Prostate gland (tissue), 2 donors: ENCODE results near the gene CD80. TPM values are rescaled to one million over a fixed set of nuclear protein-coding genes. Genes with fewer than 3 reads are reported as not detected.
"Not testable (repeated sequence)": the region's sequence is repeated elsewhere in the genome, so short reads cannot be mapped to it uniquely, and the experiment has no call there.

Experiments used
- DNase-seq: peaks from one replicate; pipeline ENCODE4 v3.0.0-alpha.2; 2019; ENCODE audit warnings: low spot score
- H3K27ac ChIP-seq, 2 donors: fragments of 200-600 bp; sonication (generic); 2 replicates each; pipeline ENCODE4 v1.5.1; 2017 to 2019
- H3K27me3 ChIP-seq: fragments of 200-600 bp; sonication (generic); replicated peaks from 2 replicates; pipeline ENCODE4 v1.5.1; 2019; ENCODE audit not compliant: insufficient read depth
- H3K36me3 ChIP-seq, 2 donors: fragments of 200-600 bp; sonication (generic); 1 replicate in 1 of 2; 2 replicates in 1 of 2; pipeline versions ENCODE4 v1.5.1 to v1.8.1; 2017 to 2019
- H3K4me1 ChIP-seq: fragments of 200-600 bp; sonication (generic); replicated peaks from 2 replicates; pipeline ENCODE4 v1.5.1; 2019
- H3K4me3 ChIP-seq, 2 donors: fragments of 200-600 bp; sonication (generic); 2 replicates each; pipeline ENCODE4 v1.5.1; 2017 to 2019
- H3K9me3 ChIP-seq: fragments of 200-600 bp; sonication (generic); 2 replicates; pipeline ENCODE4 v1.5.1; 2017
- CTCF ChIP-seq, 4 experiments: fragments of 200-600 bp in 2 of 4; fragments of 450-650 bp in 2 of 4; sonication (generic) in 2 of 4; IDR thresholded peaks; 1 replicate in 3 of 4; 2 replicates in 1 of 4; pipeline ENCODE4 v1.5.1; 2016 to 2019; ENCODE audit warnings: antibody characterized with exemption in 4 of 4, mild to moderate bottlenecking in 2 of 4, moderate library complexity in 2 of 4
- POLR2A ChIP-seq: fragments of 450-650 bp; IDR thresholded peaks from one replicate; pipeline ENCODE4 v1.6.1; 2016; ENCODE audit warnings: antibody characterized with exemption, mild to moderate bottlenecking
- POLR2AphosphoS5 ChIP-seq: sonication (generic); formaldehyde crosslinking; IDR thresholded peaks from one replicate; pipeline ENCODE4 v1.6.1; 2017; ENCODE audit warnings: antibody characterized with exemption
- WGBS: methylation state at CpG from one replicate; pipeline ENCODE4 v1.1.5; 2018; 5-methylcytosine and 5-hydroxymethylcytosine counted together
- intact Hi-C: fragments of 100-400 bp; cut with DNase I; formaldehyde crosslinking; loops from one replicate; pipeline ENCODE4 v1.14.2; 2022
- total RNA-seq, 2 donors: library from RNA; depleted of rRNA; stranded (reverse); fragments of >200 nt; gene quantifications; one replicate each; pipeline ENCODE4 v1.1.0, GENCODE V29; 2016

CD80 gene
- total RNA-seq, 2 donors from 2014 or later, result not detected

GRCh38 chr3:119557192-119557876, 2.1 kb downstream of the CD80 start:
- no peak overlapping the region for H3K27ac ChIP-seq
- no peaks in the 10 kb centered on the region for H3K36me3 ChIP-seq
- 86% methylated on average over 7 of the region's 7 CpGs for WGBS
- H3K4me3 ChIP-seq, result no peak overlapping the region
- no peak for TF ChIP-seq CTCF (IDR thresholded peaks at IDR 0.05)
- TF ChIP-seq POLR2A, result no peak
- TF ChIP-seq POLR2AphosphoS5, result no peak
- no peak for DNase-seq
- no peaks in the 10 kb centered on the region for H3K27me3 ChIP-seq
- no peaks in the 10 kb centered on the region for H3K9me3 ChIP-seq
- H3K4me1 ChIP-seq, result no peaks in the 10 kb centered on the region
- intact Hi-C loops, result no loop called here

GRCh38 chr3:119555929-119556328, 3.5 kb downstream of the CD80 start:
- intact Hi-C loops, result no loop called here
- Histone ChIP-seq H3K9me3 (no peaks in the 10 kb centered on the region), H3K27me3 (no peaks in the 10 kb centered on the region), H3K27ac (no peak overlapping the region), H3K36me3 (no peaks in the 10 kb centered on the region), H3K4me3 (no peak overlapping the region), H3K4me1 (no peaks in the 10 kb centered on the region)
- no peak for TF ChIP-seq POLR2AphosphoS5
- TF ChIP-seq POLR2A, result no peak
- whole genome bisulfite sequencing, result 100% methylated on average over 1 of the region's 1 CpG
- no peak for DNase-seq

GRCh38 chr3:119555309-119555735, 4.1 kb downstream of the CD80 start:
- no peak overlapping the region for H3K27ac ChIP-seq
- TF ChIP-seq CTCF (IDR thresholded peaks at IDR 0.05) (no peak), POLR2A (no peak), POLR2AphosphoS5 (no peak)
- 55% methylated on average over 4 of the region's 4 CpGs for WGBS
- no peak overlapping the region for H3K4me3 ChIP-seq
- no peak for DNase-seq
- H3K9me3 ChIP-seq, result no peaks in the 10 kb centered on the region
- intact Hi-C loops, result no loop called here
- no peaks in the 10 kb centered on the region for H3K27me3 ChIP-seq
- H3K36me3 ChIP-seq, result no peaks in the 10 kb centered on the region
- H3K4me1 ChIP-seq, result no peaks in the 10 kb centered on the region

GRCh38 chr3:119553823-119554415, 5.5 kb downstream of the CD80 start:
- DNase-seq, result no peak
- Histone ChIP-seq H3K4me1 (no peaks in the 10 kb centered on the region), H3K27ac (no peak overlapping the region), H3K27me3 (no peaks in the 10 kb centered on the region), H3K4me3 (no peak overlapping the region), H3K36me3 (no peaks in the 10 kb centered on the region), H3K9me3 (no peaks in the 10 kb centered on the region)
- WGBS, result 54% methylated on average over 5 of the region's 5 CpGs
- intact Hi-C loops, result no loop called here
- no peak for TF ChIP-seq POLR2AphosphoS5
- TF ChIP-seq POLR2A, result no peak
- TF ChIP-seq CTCF (IDR thresholded peaks at IDR 0.05), result no peak

- H3K4me1 ChIP-seq, H3K9me3 ChIP-seq, intact Hi-C loops, H3K27ac ChIP-seq, H3K36me3 ChIP-seq, H3K4me3 ChIP-seq, H3K27me3 ChIP-seq, DNase-seq: not testable (repeated sequence)
- WGBS, result 96% methylated on average over 6 of the region's 6 CpGs
These were observed 6.5 kb downstream of the CD80 start for GRCh38 chr3:119552928-119553327.

GRCh38 chr3:119551598-119551997, 7.8 kb downstream of the CD80 start:
- no peak for TF ChIP-seq POLR2A
- no peak for TF ChIP-seq CTCF (IDR thresholded peaks at IDR 0.05)
- no peak for TF ChIP-seq POLR2AphosphoS5
- 85% methylated on average over 5 of the region's 5 CpGs for WGBS
- no peaks in the 10 kb centered on the region for H3K9me3 ChIP-seq
- no peaks in the 10 kb centered on the region for H3K4me1 ChIP-seq
- no peak overlapping the region for H3K4me3 ChIP-seq
- no peaks in the 10 kb centered on the region for H3K36me3 ChIP-seq
- DNase-seq, result no peak
- intact Hi-C loops, result no loop called here
- no peak overlapping the region for H3K27ac ChIP-seq
- H3K27me3 ChIP-seq, result no peaks in the 10 kb centered on the region
